M059J (cell line): ENCODE results near the gene CAMKK2. TPM values are rescaled to one million over a fixed set of nuclear protein-coding genes. Genes with fewer than 3 reads are reported as not detected.
A peak's percentile ranks its signal among the peaks of the same experiment; 100 is the strongest.

ENCODE experiments used
- DNase-seq: peaks from one replicate; pipeline ENCODE4 v3.0.0-alpha.2; 2012; ENCODE audit warnings: low read depth
- total RNA-seq: library from RNA; depleted of rRNA; stranded (reverse); fragments of >200 nt; shearing (Covaris generic); gene quantifications from 2 replicates; pipeline ENCODE4 v1.2.3, GENCODE V29; 2014; rRNA removed

CAMKK2 gene
- total RNA-seq, 1 experiment from 2014 or later = 7.3 TPM

DNA sequence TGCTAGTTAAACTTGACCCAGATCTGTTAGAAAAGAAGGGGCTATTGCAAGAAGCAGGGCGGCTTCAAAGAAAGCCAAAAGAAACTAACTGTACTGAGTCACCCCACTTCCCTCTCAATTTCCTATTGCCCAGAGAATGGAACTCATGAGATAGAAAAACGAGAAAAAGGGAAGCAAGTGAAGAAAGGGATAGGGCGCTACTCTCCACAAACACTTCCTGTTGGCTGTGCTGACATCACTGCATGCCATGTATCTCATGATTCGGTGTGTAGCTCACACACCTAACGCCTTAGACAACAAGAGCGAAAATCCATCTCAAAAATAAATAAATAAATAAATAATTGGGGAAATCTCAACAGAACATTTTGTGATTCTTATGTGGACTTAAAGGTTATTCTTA, 99.6 kb downstream of the CAMKK2 start:
- DNase-seq = no peak

- DNase-seq = no peak
These were observed 105.4 kb downstream of the CAMKK2 start for GRCh38 chr12:121191151-121191550.

DNA sequence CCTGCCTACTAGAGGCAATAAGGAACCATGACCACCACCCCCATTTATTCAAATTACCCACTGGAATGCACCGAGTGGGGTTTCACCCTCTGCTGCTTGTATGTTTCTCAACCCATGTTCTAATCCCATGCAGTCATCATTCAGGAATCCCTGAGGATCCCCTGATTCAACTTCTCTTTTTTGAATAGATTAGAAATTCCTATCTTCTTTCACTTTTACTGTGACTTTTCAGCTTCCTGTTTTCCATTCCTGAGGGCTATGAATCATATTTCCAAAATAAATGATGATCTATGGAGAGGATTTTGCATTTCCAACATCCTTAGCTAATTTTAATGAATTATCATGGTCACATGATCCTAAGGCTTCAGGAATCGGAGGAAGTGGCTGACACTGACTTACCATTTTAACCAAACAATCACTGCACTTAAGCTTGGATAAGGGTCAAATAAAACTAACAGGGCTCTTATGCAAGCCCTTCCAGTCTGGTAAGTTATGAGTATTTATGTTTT, 105.9 kb downstream of the CAMKK2 start:
- peak; percentile 94 for DNase-seq

- no peak for DNase-seq
These were observed 106.8 kb downstream of the CAMKK2 start for GRCh38 chr12:121189619-121190155.

GRCh38 chr12:121189131-121189530, 107.4 kb downstream of the CAMKK2 start:
- peak; percentile 27 for DNase-seq

- DNase-seq = no peak
These were observed 108.3 kb downstream of the CAMKK2 start for GRCh38 chr12:121188227-121188626.

Other genes with a start within 250 kb of the CAMKK2 start
- gene P2RX7, start 163.8 kb downstream of the CAMKK2 start, total RNA-seq = 2.8 and 6.1 TPM in 2 replicates
- gene P2RX4, start 86.6 kb downstream of the CAMKK2 start, total RNA-seq = 29.6 and 34.2 TPM in 2 replicates
- 143 and 169 TPM in 2 replicates for gene ANAPC5, start 55.7 kb upstream of the CAMKK2 start, total RNA-seq
- gene RNF34, start 103.4 kb upstream of the CAMKK2 start, total RNA-seq = 57.1 and 64.0 TPM in 2 replicates